Measurements from ENCODE around the gene XPA. TPM values are rescaled to one million over a fixed set of nuclear protein-coding genes. Genes with fewer than 3 reads are reported as not detected.
"Not testable (repeated sequence)": the region's sequence is repeated elsewhere in the genome, so short reads cannot be mapped to it uniquely, and the experiment has no call there.

The XPA gene
- total and polyA plus RNA-seq, 2 of the 13 experiments (the other 11 are each of a cell fraction or from before 2014, with no cell fraction given) = 2.3 to 15.2 TPM

GRCh38 chr9:97744710-97745708, 47.9 kb upstream of the XPA start (continued):
- TF ChIP-seq REST (IDR thresholded peaks at IDR 0.05; ENCODE audit: borderline replicate concordance in 1 of 2, low read depth in 1 of 2, low read length in 2 of 2) = peak; percentile 47 to 89

- H3K9me3 ChIP-seq (ENCODE audit: low read length); H3K79me2 ChIP-seq (ENCODE audit: insufficient read depth, low read length); H3K27me3 ChIP-seq (ENCODE audit: control insufficient read depth in 1 of 2, insufficient read depth in 2 of 2, low read length in 2 of 2); BruUV-seq (replicated peaks); intact Hi-C loops (cut with micrococcal nuclease; ENCODE audit: unreplicated experiment); H3K9ac ChIP-seq (ENCODE audit: insufficient read depth, low read depth, low read length); H3K4me3 ChIP-seq (replicated peaks in 1 of 3; ENCODE audit: insufficient read depth in 1 of 3, low read depth in 2 of 3, low read length in 3 of 3); H4K20me1 ChIP-seq (ENCODE audit: insufficient read depth, low read length); H2AFZ ChIP-seq (ENCODE audit: low read length); FAIRE-seq; H3K4me2 ChIP-seq (ENCODE audit: low read depth, low read length); DNase-seq (ENCODE audit: low spot score); H3K27ac ChIP-seq (ENCODE audit: extremely low read length, insufficient read depth, low read length); POLR2A ChIA-PET; H3K36me3 ChIP-seq (replicated peaks in 1 of 2; ENCODE audit: control insufficient read depth in 1 of 2, insufficient read depth in 2 of 2, low read length in 2 of 2); ATAC-seq; CTCF ChIA-PET (ENCODE audit: low intra/inter-chr PET ratio, low total read pairs); in situ Hi-C loops (cut with HindIII; ENCODE audit: extremely low pct_ligation_motif_present, low pct_unique_long_range_greater_than_20kb): not testable (repeated sequence)
- WGBS (ENCODE audit: low lambda C conversion rate) = 34% methylated on average over 7 of the region's 7 CpGs
- peaks cover 13% of the 10 kb centered on the region for H3K4me1 ChIP-seq (ENCODE audit: insufficient read depth, low read length)
Measured at GRCh38 chr9:97744025-97744424, 46.9 kb upstream of the XPA start.

Measured in HepG2 (cell line).